Karpas-422 (cell line): ENCODE measurements around the gene SH3BGRL. TPM values are rescaled to one million over a fixed set of nuclear protein-coding genes. Genes with fewer than 3 reads are reported as not detected.

ENCODE experiments used
- DNase-seq: peaks from one replicate; pipeline ENCODE4 v3.0.0-alpha.2; 2015
- H2AFZ ChIP-seq: fragments of 200-600 bp; sonication (generic); 2 replicates; pipeline ENCODE4 v1.6.1; 2014; ENCODE audit warnings: antibody characterized with exemption, low read length, mixed read lengths
- H3K27ac ChIP-seq: fragments of 200-600 bp; sonication (generic); 2 replicates; pipeline ENCODE4 v1.5.1; 2014; ENCODE audit warnings: mild to moderate bottlenecking, low read length, moderate library complexity
- H3K27me3 ChIP-seq: fragments of 200-600 bp; sonication (generic); 2 replicates; pipeline ENCODE4 v1.6.1; 2014; ENCODE audit warnings: low read length, mixed read lengths
- H3K36me3 ChIP-seq: fragments of 200-600 bp; sonication (generic); 2 replicates; pipeline ENCODE4 v1.6.1; 2014; ENCODE audit warnings: low read length, mixed read lengths; ENCODE audit not compliant: insufficient read depth
- H3K4me1 ChIP-seq: fragments of 200-600 bp; sonication (generic); 2 replicates; pipeline ENCODE4 v1.6.1; 2014; ENCODE audit warnings: mild to moderate bottlenecking, low read length, mixed read lengths
- H3K4me2 ChIP-seq: fragments of 200-600 bp; sonication (generic); 2 replicates; pipeline ENCODE4 v1.6.1; 2014; ENCODE audit warnings: low read length, low read depth, mild to moderate bottlenecking; ENCODE audit not compliant: poor library complexity, severe bottlenecking
- H3K4me3 ChIP-seq: fragments of 200-600 bp; sonication (generic); 2 replicates; pipeline ENCODE4 v1.5.1; 2014; ENCODE audit warnings: mild to moderate bottlenecking, antibody characterized with exemption, low read length, mixed read lengths
- H3K79me2 ChIP-seq: fragments of 200-600 bp; sonication (generic); 2 replicates; pipeline ENCODE4 v1.6.1; 2014; ENCODE audit warnings: mild to moderate bottlenecking, low read length, mixed read lengths
- H3K9ac ChIP-seq: fragments of 200-600 bp; sonication (generic); 2 replicates; pipeline ENCODE4 v1.6.0; 2014; ENCODE audit warnings: low read length
- H3K9me2 ChIP-seq: fragments of 200-600 bp; sonication (generic), shearing (Covaris generic); replicated peaks from 2 replicates; pipeline ENCODE4 v1.6.0; 2014; ENCODE audit warnings: mild to moderate bottlenecking, low read length, moderate library complexity; ENCODE audit not compliant: insufficient read depth
- H3K9me3 ChIP-seq: fragments of 300-700, 200-600 bp; sonication (generic); 2 replicates; pipeline ENCODE4 v1.6.1; 2014; ENCODE audit warnings: low read length, mixed read lengths
- H4K20me1 ChIP-seq: fragments of 200-600 bp; sonication (generic); 2 replicates; pipeline ENCODE4 v1.6.1; 2014; ENCODE audit warnings: mild to moderate bottlenecking, antibody characterized with exemption, low read length, low read depth; ENCODE audit not compliant: insufficient read depth
- total RNA-seq: library from RNA; depleted of rRNA; stranded (reverse); fragments of >200 nt; shearing (Covaris generic); gene quantifications from 2 replicates; pipeline ENCODE4 v1.2.3, GENCODE V29; 2014; ENCODE audit warnings: low replicate concordance

The SH3BGRL gene
- total RNA-seq, 1 experiment from 2014 or later: 289 TPM

GRCh38 chrX:81237516-81237915 lies 35.6 kb downstream of the SH3BGRL start:
- Histone ChIP-seq H3K36me3 (peaks cover 31% of the 10 kb centered on the region), H3K9me3 (peaks cover 4% of the 10 kb centered on the region; the same call in 1 of the 2 replicates), H3K27ac (no peak overlapping the region), H3K27me3 (no peaks in the 10 kb centered on the region), H2AFZ (no peak overlapping the region), H3K4me2 (no peak overlapping the region), H3K4me1 (no peaks in the 10 kb centered on the region), H3K4me3 (no peak overlapping the region), H4K20me1 (no peaks in the 10 kb centered on the region), H3K79me2 (peaks cover 64% of the 10 kb centered on the region), H3K9me2 (no peaks in the 10 kb centered on the region), H3K9ac (no peak overlapping the region)
- DNase-seq: no peak

GRCh38 chrX:81238166-81238565 lies 36.3 kb downstream of the SH3BGRL start:
- Histone ChIP-seq H4K20me1 (no peaks in the 10 kb centered on the region), H3K9ac (no peak overlapping the region), H3K79me2 (peaks cover 63% of the 10 kb centered on the region), H3K27me3 (no peaks in the 10 kb centered on the region), H3K9me2 (no peaks in the 10 kb centered on the region), H2AFZ (no peak overlapping the region), H3K27ac (no peak overlapping the region), H3K4me2 (no peak overlapping the region), H3K4me1 (no peaks in the 10 kb centered on the region), H3K9me3 (peaks cover 3% of the 10 kb centered on the region; the same call in 1 of the 2 replicates), H3K36me3 (peaks cover 32% of the 10 kb centered on the region), H3K4me3 (no peak overlapping the region)
- DNase-seq: no peak

- Histone ChIP-seq H3K27ac (no peak overlapping the region), H3K9ac (no peak overlapping the region), H3K9me2 (no peaks in the 10 kb centered on the region), H3K4me2 (no peak overlapping the region), H3K27me3 (no peaks in the 10 kb centered on the region), H3K4me1 (no peaks in the 10 kb centered on the region), H2AFZ (no peak overlapping the region), H3K36me3 (peaks cover 22% of the 10 kb centered on the region; the same call in 1 of the 2 replicates), H3K79me2 (peaks cover 55% of the 10 kb centered on the region), H3K9me3 (peaks cover 3% of the 10 kb centered on the region; the same call in 1 of the 2 replicates), H4K20me1 (no peaks in the 10 kb centered on the region), H3K4me3 (no peak overlapping the region)
- DNase-seq: no peak
These were observed 38.9 kb downstream of the SH3BGRL start for GRCh38 chrX:81240701-81241331.

GRCh38 chrX:81241753-81242152 lies 39.9 kb downstream of the SH3BGRL start:
- Histone ChIP-seq H3K9ac (no peak overlapping the region), H3K4me1 (no peaks in the 10 kb centered on the region), H2AFZ (no peak overlapping the region), H3K9me2 (no peaks in the 10 kb centered on the region), H3K27ac (no peak overlapping the region), H3K9me3 (peaks cover 3% of the 10 kb centered on the region; the same call in 1 of the 2 replicates), H4K20me1 (no peaks in the 10 kb centered on the region), H3K27me3 (no peaks in the 10 kb centered on the region), H3K4me2 (no peak overlapping the region), H3K79me2 (peaks cover 55% of the 10 kb centered on the region), H3K36me3 (peaks cover 19% of the 10 kb centered on the region; the same call in 1 of the 2 replicates), H3K4me3 (no peak overlapping the region)
- DNase-seq: no peak

GRCh38 chrX:81255876-81256275 lies 54.0 kb downstream of the SH3BGRL start:
- Histone ChIP-seq H3K27ac (no peak overlapping the region), H3K9me3 (no peaks in the 10 kb centered on the region), H4K20me1 (no peaks in the 10 kb centered on the region), H3K79me2 (peaks cover 93% of the 10 kb centered on the region), H3K9me2 (no peaks in the 10 kb centered on the region), H3K4me1 (no peaks in the 10 kb centered on the region), H3K4me2 (no peak overlapping the region), H3K9ac (no peak overlapping the region), H3K4me3 (no peak overlapping the region), H3K36me3 (no peaks in the 10 kb centered on the region), H2AFZ (no peak overlapping the region), H3K27me3 (no peaks in the 10 kb centered on the region)
- DNase-seq: no peak

GRCh38 chrX:81257817-81258216 lies 55.9 kb downstream of the SH3BGRL start:
- H3K36me3 ChIP-seq: no peaks in the 10 kb centered on the region
- H3K79me2 ChIP-seq: peaks cover 95% of the 10 kb centered on the region
- no peak overlapping the region for H3K4me3 ChIP-seq
- no peak overlapping the region for H3K4me2 ChIP-seq
- no peak overlapping the region for H2AFZ ChIP-seq
- no peaks in the 10 kb centered on the region for H3K4me1 ChIP-seq
- H4K20me1 ChIP-seq: no peaks in the 10 kb centered on the region
- no peak for DNase-seq
- H3K27me3 ChIP-seq: no peaks in the 10 kb centered on the region
- H3K9me3 ChIP-seq: no peaks in the 10 kb centered on the region
- no peaks in the 10 kb centered on the region for H3K9me2 ChIP-seq
- no peak overlapping the region for H3K27ac ChIP-seq
- no peak overlapping the region for H3K9ac ChIP-seq

- H2AFZ ChIP-seq: no peak overlapping the region
- H3K27me3 ChIP-seq: no peaks in the 10 kb centered on the region
- peaks cover 95% of the 10 kb centered on the region for H3K79me2 ChIP-seq
- no peak for DNase-seq
- H3K9ac ChIP-seq: no peak overlapping the region
- no peak overlapping the region for H3K27ac ChIP-seq
- H3K36me3 ChIP-seq: no peaks in the 10 kb centered on the region
- no peak overlapping the region for H3K4me2 ChIP-seq
- no peak overlapping the region for H3K4me3 ChIP-seq
- no peaks in the 10 kb centered on the region for H3K9me3 ChIP-seq
- H3K9me2 ChIP-seq: no peaks in the 10 kb centered on the region
- H4K20me1 ChIP-seq: no peaks in the 10 kb centered on the region
- H3K4me1 ChIP-seq: no peaks in the 10 kb centered on the region
These were observed 57.3 kb downstream of the SH3BGRL start for GRCh38 chrX:81259020-81259713.

- Histone ChIP-seq H3K27ac (no peak overlapping the region), H3K9me3 (no peaks in the 10 kb centered on the region), H2AFZ (no peak overlapping the region), H3K9ac (no peak overlapping the region), H3K79me2 (peaks cover 96% of the 10 kb centered on the region), H3K4me2 (no peak overlapping the region), H3K4me3 (no peak overlapping the region), H3K36me3 (no peaks in the 10 kb centered on the region), H3K27me3 (no peaks in the 10 kb centered on the region), H3K4me1 (no peaks in the 10 kb centered on the region), H4K20me1 (no peaks in the 10 kb centered on the region), H3K9me2 (no peaks in the 10 kb centered on the region)
- DNase-seq: no peak
These were observed 58.0 kb downstream of the SH3BGRL start for GRCh38 chrX:81259714-81260395.
